HCT116 (cell line): Measurements from ENCODE around the gene FRMD4A. TPM values are rescaled to one million over a fixed set of nuclear protein-coding genes. Genes with fewer than 3 reads are reported as not detected.

Experiments used
- ATAC-seq: fragments of 200-7000 bp; cut with Tn5 transposase; 2 replicates; pipeline ENCODE4 v1.9.1; 2020; ENCODE audit warnings: mild to moderate bottlenecking, moderate library complexity
- BruUV-seq: library from RNA; stranded (reverse); fragments of 400-500 nt; replicated peaks from 2 replicates; lab custom pipeline; 2021; lab: Mats Ljungman, UMichigan
- CTCF ChIA-PET: fragments of 300-600 bp; sonication (Branson Sonifier 250); formaldehyde crosslinking; loops from one replicate; lab custom pipeline; 2021; ENCODE audit warnings: antibody characterized with exemption; lab: Charles Lee
- POLR2A ChIA-PET: fragments of 300-600, 350-600 bp; sonication (Branson Sonifier 250); formaldehyde crosslinking; loops from one replicate; lab custom pipeline; 2021; ENCODE audit warnings: antibody characterized with exemption; lab: Charles Lee
- RAD21 ChIA-PET, 2 experiments: fragments of 300-600 bp; sonication (Branson Sonifier 250); formaldehyde crosslinking; loops; one replicate each; lab custom pipeline; 2023; ENCODE audit warnings: low total read pairs in 2 of 2; ENCODE audit not compliant: uncharacterized antibody in 2 of 2, unreplicated experiment in 2 of 2, low non-redundant PET in 1 of 2; lab: Charles Lee
- DNase-seq: peaks from one replicate; pipeline ENCODE4 v3.0.0-alpha.2; 2010; ENCODE audit warnings: low read depth, low spot score
- H2AFZ ChIP-seq: fragments of 200-600 bp; shearing (Covaris generic), sonication (generic); 2 replicates; pipeline ENCODE4 v1.6.1; 2017; ENCODE audit warnings: low read depth, mixed run types, mixed read lengths, antibody characterized with exemption, low read length; ENCODE audit not compliant: poor library complexity, severe bottlenecking
- H3K27ac ChIP-seq: 2 replicates; pipeline ENCODE4 v1.5.1; 2012; ENCODE audit warnings: low read depth, low read length
- H3K27me3 ChIP-seq: fragments of 200-600 bp; sonication (generic); 2 replicates; pipeline ENCODE4 v1.6.1; 2016; ENCODE audit warnings: mixed run types, low read length, mixed read lengths; ENCODE audit not compliant: insufficient read depth
- H3K36me3 ChIP-seq, 2 experiments: fragments of 200-500 bp in 1 of 2; fragments of 200-600 bp in 1 of 2; sonication (Bioruptor generic) in 1 of 2; sonication (generic) in 1 of 2; 2 replicates each; pipeline versions ENCODE4 v1.5.1 to v1.6.1; 2014 to 2016; ENCODE audit warnings: low read length in 2 of 2, inconsistent platforms in 1 of 2, mixed read lengths in 1 of 2, mixed run types in 1 of 2; ENCODE audit not compliant: insufficient read depth in 2 of 2, control insufficient read depth in 1 of 2
- H3K4me1 ChIP-seq, 2 experiments: fragments of 200-600 bp in 1 of 2; sonication (generic) in 1 of 2; 2 replicates each; pipeline versions ENCODE4 v1.5.1 to v1.6.1; 2012 to 2017; ENCODE audit warnings: low read length in 2 of 2, inconsistent platforms in 1 of 2, mild to moderate bottlenecking in 1 of 2, mixed read lengths in 1 of 2, mixed run types in 1 of 2, moderate library complexity in 1 of 2; ENCODE audit not compliant: insufficient read depth in 2 of 2, control insufficient read depth in 1 of 2
- H3K4me2 ChIP-seq: fragments of 200-600 bp; sonication (generic); 2 replicates; pipeline ENCODE4 v1.6.1; 2017; ENCODE audit warnings: mixed run types, low read length, mixed read lengths
- H3K4me3 ChIP-seq, 2 experiments: fragments of 200-600 bp in 1 of 2; sonication (generic) in 1 of 2; replicated peaks in 1 of 2; 2 replicates each; pipeline ENCODE4 v1.5.1; 2011 to 2016; ENCODE audit warnings: low read length in 2 of 2, control low read depth in 1 of 2, low read depth in 1 of 2, mild to moderate bottlenecking in 1 of 2, mixed read lengths in 1 of 2, mixed run types in 1 of 2
- H3K79me2 ChIP-seq: fragments of 200-600 bp; sonication (generic); 2 replicates; pipeline ENCODE4 v1.6.1; 2017; ENCODE audit warnings: mild to moderate bottlenecking, mixed run types, low read length, moderate library complexity, mixed read lengths; ENCODE audit not compliant: insufficient read depth
- H3K9ac ChIP-seq: fragments of 200-600 bp; sonication (generic); 2 replicates; pipeline ENCODE4 v1.6.1; 2016; ENCODE audit warnings: low read length, mixed read lengths
- H3K9me2 ChIP-seq: fragments of 200-600 bp; sonication (generic), shearing (Covaris generic); 2 replicates; pipeline ENCODE4 v1.6.1; 2017; ENCODE audit warnings: mixed run types, mild to moderate bottlenecking, moderate library complexity; ENCODE audit not compliant: insufficient read depth
- H3K9me3 ChIP-seq, 2 experiments: fragments of 200-500 bp in 1 of 2; fragments of 200-600 bp in 1 of 2; sonication (Bioruptor generic) in 1 of 2; sonication (generic) in 1 of 2; 2 replicates each; pipeline ENCODE4 v1.6.1; 2014 to 2017; ENCODE audit warnings: low read length in 2 of 2, mixed read lengths in 2 of 2, inconsistent platforms in 1 of 2, low read depth in 1 of 2, mild to moderate bottlenecking in 1 of 2, mixed run types in 1 of 2, moderate library complexity in 1 of 2; ENCODE audit not compliant: control insufficient read depth in 1 of 2, insufficient read depth in 1 of 2
- H4K20me1 ChIP-seq: fragments of 200-600 bp; sonication (generic), shearing (Covaris generic); 2 replicates; pipeline ENCODE4 v1.6.1; 2017; ENCODE audit warnings: mixed run types, mild to moderate bottlenecking, moderate library complexity; ENCODE audit not compliant: insufficient read depth
- CBX3 ChIP-seq: IDR thresholded peaks from 2 replicates; pipeline ENCODE4 v1.6.1; 2012; ENCODE audit warnings: low read depth
- CEBPB ChIP-seq: IDR thresholded peaks from 2 replicates; pipeline ENCODE4 v1.6.1; 2012; ENCODE audit warnings: low read depth
- CTCF ChIP-seq, 3 experiments: fragments of 200-600 bp in 1 of 3; sonication (generic) in 1 of 3; IDR thresholded peaks in 2 of 3; conservative IDR thresholded peaks in 1 of 3; 2 replicates each; pipeline ENCODE4 v1.5.1; 2012 to 2017; ENCODE audit warnings: low read depth in 2 of 3, low read length in 2 of 3, antibody characterized with exemption in 1 of 3, borderline replicate concordance in 1 of 3, control low read depth in 1 of 3, mild to moderate bottlenecking in 1 of 3, mixed read lengths in 1 of 3, mixed run types in 1 of 3, moderate library complexity in 1 of 3; ENCODE audit not compliant: insufficient read depth in 1 of 3
- EGR1 ChIP-seq: IDR thresholded peaks from 2 replicates; pipeline ENCODE4 v1.6.1; 2012; ENCODE audit warnings: low read depth
- ELF1 ChIP-seq: IDR thresholded peaks from 2 replicates; pipeline ENCODE4 v1.6.1; 2012; ENCODE audit warnings: low read depth, borderline replicate concordance
- EZH2 ChIP-seq: fragments of 200-600 bp; sonication (generic); IDR thresholded peaks from 2 replicates; pipeline ENCODE4 v1.6.1; 2017; ENCODE audit warnings: antibody characterized with exemption, mixed run types
- EZH2phosphoT487 ChIP-seq: fragments of 200-600 bp; IDR thresholded peaks from 2 replicates; pipeline ENCODE4 v1.6.1; 2018; ENCODE audit warnings: antibody characterized with exemption, borderline replicate concordance
- FOSL1 ChIP-seq: IDR thresholded peaks from 2 replicates; pipeline ENCODE4 v1.6.1; 2012; ENCODE audit warnings: low read depth
- JUND ChIP-seq: IDR thresholded peaks from 2 replicates; pipeline ENCODE4 v1.6.1; 2012
- POLR2AphosphoS5 ChIP-seq: IDR thresholded peaks from 2 replicates; pipeline ENCODE4 v1.6.1; 2011; ENCODE audit warnings: mild to moderate bottlenecking, low read depth, low read length, moderate library complexity
- RAD21 ChIP-seq: IDR thresholded peaks from 2 replicates; pipeline ENCODE4 v1.6.1; 2012; ENCODE audit warnings: low read depth, mild to moderate bottlenecking
- SIN3A ChIP-seq: IDR thresholded peaks from 2 replicates; pipeline ENCODE4 v1.6.1; 2012; ENCODE audit warnings: low read depth
- SP1 ChIP-seq: IDR thresholded peaks from 2 replicates; pipeline ENCODE4 v1.6.1; 2012; ENCODE audit warnings: low read depth
- SRF ChIP-seq: IDR thresholded peaks from 2 replicates; pipeline ENCODE4 v1.6.1; 2012; ENCODE audit warnings: low read depth
- TCF7L2 ChIP-seq: IDR thresholded peaks from 2 replicates; pipeline ENCODE4 v1.7.0; 2011; ENCODE audit warnings: borderline replicate concordance, inconsistent platforms; ENCODE audit not compliant: insufficient read depth, insufficient read length; ENCODE audit errors: extremely low read depth
- YY1 ChIP-seq: IDR thresholded peaks from 2 replicates; pipeline ENCODE4 v1.6.1; 2011; ENCODE audit warnings: low read length, low read depth, moderate library complexity, mild to moderate bottlenecking; ENCODE audit not compliant: insufficient replicate concordance; ENCODE audit errors: extremely low read depth
- ZFX ChIP-seq: fragments of 450-650 bp; IDR thresholded peaks from 2 replicates; pipeline ENCODE4 v1.6.1; 2017
- ZNF274 ChIP-seq: fragments of 200-500 bp; sonication (Bioruptor generic); IDR thresholded peaks from 2 replicates; pipeline ENCODE4 v1.6.1; 2014; ENCODE audit warnings: mild to moderate bottlenecking, low read depth, low read length, inconsistent platforms
- intact Hi-C: fragments of 100-400 bp; cut with micrococcal nuclease; formaldehyde crosslinking; loops from 2 replicates; pipeline ENCODE4 v1.10.0; 2022
- total RNA-seq: library from RNA; stranded (reverse); gene quantifications from one replicate; pipeline ENCODE4 v1.2.1, GENCODE V29; 2021; ENCODE audit not compliant: unreplicated experiment
- TF ChIP-seq, protein P1 (sequence below): IDR thresholded peaks from 2 replicates; pipeline ENCODE4 v1.6.1; 2012
- TF ChIP-seq, protein P2 (sequence below): IDR thresholded peaks from 2 replicates; pipeline ENCODE4 v1.6.1; 2011; ENCODE audit warnings: mild to moderate bottlenecking, low read length, moderate library complexity; ENCODE audit not compliant: insufficient replicate concordance; ENCODE audit errors: extremely low read depth

FRMD4A gene
- total RNA-seq, 1 experiment from 2014 or later: 0.20 TPM

DNA sequence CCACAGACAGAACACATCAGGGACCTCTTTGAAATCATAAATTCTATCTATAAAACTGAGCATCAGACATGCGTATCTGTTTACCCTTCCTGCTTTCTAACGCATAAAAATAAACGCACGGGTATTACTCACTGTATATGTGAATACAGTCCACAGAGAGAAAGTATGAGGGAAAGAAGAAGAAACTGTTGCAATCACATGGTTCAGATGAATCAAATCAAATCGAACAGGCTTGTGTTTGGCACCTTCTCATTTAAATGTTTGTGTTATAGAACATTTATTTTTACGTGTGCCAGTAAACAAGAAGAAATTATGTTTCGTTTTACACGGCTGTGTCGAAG, 322.0 kb downstream of the FRMD4A start:
- Histone ChIP-seq H3K9me3 (no peaks in the 10 kb centered on the region), H3K27ac (no peak overlapping the region), H3K4me2 (no peak overlapping the region), H4K20me1 (no peaks in the 10 kb centered on the region), H3K79me2 (no peaks in the 10 kb centered on the region), H3K4me3 (no peak overlapping the region), H3K27me3 (peaks cover 74% of the 10 kb centered on the region), H3K36me3 (no peaks in the 10 kb centered on the region), H3K9me2 (no peaks in the 10 kb centered on the region), H3K9ac (no peak overlapping the region), H3K4me1 (no peaks in the 10 kb centered on the region), H2AFZ (no peak overlapping the region)
- intact Hi-C loops: no loop called here
- ChIA-PET POLR2A (no interaction called here), RAD21 (no interaction called here), CTCF (no interaction called here)
- no TSS peak for BruUV-seq
- no peak for TF ChIP-seq TCF7L2
- TF ChIP-seq YY1: no peak
- no peak for TF ChIP-seq FOSL1
- no peak for TF ChIP-seq SP1
- no peak for TF ChIP-seq SIN3A
- no peak for TF ChIP-seq ELF1
- no peak for TF ChIP-seq POLR2AphosphoS5
- no peak for TF ChIP-seq CBX3
- TF ChIP-seq, protein P1, sequence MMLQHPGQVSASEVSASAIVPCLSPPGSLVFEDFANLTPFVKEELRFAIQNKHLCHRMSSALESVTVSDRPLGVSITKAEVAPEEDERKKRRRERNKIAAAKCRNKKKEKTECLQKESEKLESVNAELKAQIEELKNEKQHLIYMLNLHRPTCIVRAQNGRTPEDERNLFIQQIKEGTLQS: no peak
- TF ChIP-seq ZNF274: no peak
- no peak for TF ChIP-seq ZFX
- TF ChIP-seq CEBPB: no peak
- no peak for ATAC-seq
- DNase-seq: no peak

DNA sequence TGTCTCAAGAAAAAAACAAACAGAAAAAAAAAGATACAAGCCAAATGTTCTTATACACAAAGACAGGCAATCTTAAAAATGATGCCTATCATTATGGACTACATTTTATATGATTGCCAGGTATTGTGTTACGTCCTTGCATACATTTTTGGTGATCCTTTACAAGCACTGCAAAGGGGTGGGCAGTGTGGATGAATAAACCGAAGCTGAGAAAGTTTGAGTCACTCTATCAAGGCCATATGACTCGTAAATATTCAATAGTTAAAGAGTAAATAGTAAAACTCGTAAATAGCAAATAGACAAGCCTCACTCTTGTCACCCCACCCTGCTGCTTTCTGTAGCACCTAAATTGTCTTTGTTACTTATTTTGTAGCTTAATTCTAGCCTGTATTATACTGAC, 326.2 kb downstream of the FRMD4A start:
- Histone ChIP-seq H3K27ac (no peak overlapping the region), H3K9me2 (no peaks in the 10 kb centered on the region)

More for the DNA sequence above, 326.2 kb downstream of the FRMD4A start:
- H3K79me2 ChIP-seq: no peaks in the 10 kb centered on the region
- no TSS peak for BruUV-seq
- POLR2A ChIA-PET: no interaction called here
- H2AFZ ChIP-seq: no peak overlapping the region
- TF ChIP-seq EZH2phosphoT487 (no peak), EGR1 (no peak), FOSL1 (no peak), JUND (no peak), EZH2 (no peak), POLR2AphosphoS5 (no peak), ELF1 (no peak), SRF (no peak), RAD21 (no peak), CTCF (IDR thresholded peaks at IDR 0.05 in 2 of 3, conservative IDR thresholded peaks at IDR 0.05 in 1 of 3; ENCODE audit: borderline replicate concordance in 1 of 3, insufficient read depth in 1 of 3, low read depth in 2 of 3, low read length in 2 of 3) (no peak), TCF7L2 (no peak)
- TF ChIP-seq, protein P2, sequence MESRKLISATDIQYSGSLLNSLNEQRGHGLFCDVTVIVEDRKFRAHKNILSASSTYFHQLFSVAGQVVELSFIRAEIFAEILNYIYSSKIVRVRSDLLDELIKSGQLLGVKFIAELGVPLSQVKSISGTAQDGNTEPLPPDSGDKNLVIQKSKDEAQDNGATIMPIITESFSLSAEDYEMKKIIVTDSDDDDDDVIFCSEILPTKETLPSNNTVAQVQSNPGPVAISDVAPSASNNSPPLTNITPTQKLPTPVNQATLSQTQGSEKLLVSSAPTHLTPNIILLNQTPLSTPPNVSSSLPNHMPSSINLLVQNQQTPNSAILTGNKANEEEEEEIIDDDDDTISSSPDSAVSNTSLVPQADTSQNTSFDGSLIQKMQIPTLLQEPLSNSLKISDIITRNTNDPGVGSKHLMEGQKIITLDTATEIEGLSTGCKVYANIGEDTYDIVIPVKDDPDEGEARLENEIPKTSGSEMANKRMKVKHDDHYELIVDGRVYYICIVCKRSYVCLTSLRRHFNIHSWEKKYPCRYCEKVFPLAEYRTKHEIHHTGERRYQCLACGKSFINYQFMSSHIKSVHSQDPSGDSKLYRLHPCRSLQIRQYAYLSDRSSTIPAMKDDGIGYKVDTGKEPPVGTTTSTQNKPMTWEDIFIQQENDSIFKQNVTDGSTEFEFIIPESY: no peak
- H3K9ac ChIP-seq: no peak overlapping the region
- DNase-seq (no peak), ATAC-seq (no peak)
- H3K4me2 ChIP-seq: no peak overlapping the region
- CTCF ChIA-PET: no interaction called here
- no peaks in the 10 kb centered on the region for H3K9me3 ChIP-seq
- no peaks in the 10 kb centered on the region for H3K36me3 ChIP-seq
- RAD21 ChIA-PET: no interaction called here
- no peaks in the 10 kb centered on the region for H4K20me1 ChIP-seq
- H3K4me3 ChIP-seq: no peak overlapping the region
- H3K27me3 ChIP-seq: peaks cover 69% of the 10 kb centered on the region
- intact Hi-C loops: no loop called here
- H3K4me1 ChIP-seq: no peaks in the 10 kb centered on the region
